GM12892 (cell line): Measurements from ENCODE around the gene PGGT1B.

Source experiments
- POLR2A ChIP-seq: IDR thresholded peaks from 2 replicates; pipeline ENCODE4 v1.6.1; 2011; ENCODE audit warnings: low read depth, low read length, control low read depth
- POLR2AphosphoS5 ChIP-seq: IDR thresholded peaks from 2 replicates; pipeline ENCODE4 v1.6.1; 2011; ENCODE audit warnings: low read depth, low read length, control low read depth
- TAF1 ChIP-seq: IDR thresholded peaks from 2 replicates; pipeline ENCODE4 v1.6.1; 2011; ENCODE audit warnings: low read depth, mild to moderate bottlenecking, control low read depth, low read length, borderline replicate concordance

GRCh38 chr5:115291397-115291796 is 28.7 kb upstream of the PGGT1B start:
- TF ChIP-seq POLR2A (no peak), TAF1 (no peak), POLR2AphosphoS5 (no peak)
